Measurements from ENCODE around the gene CEND1. TPM values are rescaled to one million over a fixed set of nuclear protein-coding genes. Genes with fewer than 3 reads are reported as not detected.

The CEND1 gene
- total and polyA plus RNA-seq, 2 of the 13 experiments (the other 11 are each of a cell fraction or from before 2014, with no cell fraction given): not detected

GRCh38 chr11:809287-810039 is 19.6 kb upstream of the CEND1 start, which contains the start of gene RPLP2 (continued):
- TF ChIP-seq ZBTB40 (IDR thresholded peaks at IDR 0.05) (peak; percentile 38; the same call in 1 of the 2 replicates), ZBTB40 (CRISPR knock-in tag; IDR thresholded peaks at IDR 0.05) (peak; percentile 80; the same call in 1 of the 2 replicates), NR0B2 (CRISPR knock-in tag; IDR thresholded peaks at IDR 0.05) (peak; percentile 86; the same call in 1 of the 2 replicates), ZNF772 (CRISPR knock-in tag; IDR thresholded peaks at IDR 0.05) (peak; percentile 90; the same call in 1 of the 2 replicates), ZNF883 (CRISPR knock-in tag; IDR thresholded peaks at IDR 0.05; ENCODE audit: not compliant biosample characterization) (peak; percentile 95), SKIL (CRISPR knock-in tag; IDR thresholded peaks at IDR 0.05; ENCODE audit: borderline replicate concordance) (peak; percentile 21; the same call in 1 of the 2 replicates), ZNF430 (CRISPR knock-in tag; IDR thresholded peaks at IDR 0.05) (peak; percentile 98), ZNF33A (CRISPR knock-in tag; IDR thresholded peaks at IDR 0.05; ENCODE audit: borderline replicate concordance) (peak; percentile 95), ZBTB20 (CRISPR knock-in tag; IDR thresholded peaks at IDR 0.05; ENCODE audit: borderline replicate concordance, low read depth) (peak; percentile 49; the same call in 1 of the 2 replicates), MAX (IDR thresholded peaks at IDR 0.05) (peak; percentile 93), ZNF605 (CRISPR knock-in tag; IDR thresholded peaks at IDR 0.05) (peak; percentile 83), SRF (IDR thresholded peaks at IDR 0.05; ENCODE audit: low read depth, low read length) (peak; percentile 46; the same call in 1 of the 2 replicates), TERF1 (CRISPR knock-in tag; IDR thresholded peaks at IDR 0.05) (no peak), TAF1 (CRISPR knock-in tag; IDR thresholded peaks at IDR 0.05) (peak; percentile 91)

Data from HepG2 (cell line).